Parathyroid adenoma (tissue), 2 donors: ENCODE measurements around the gene ZNF331.

Experiments used
- H2AFZ ChIP-seq: fragments of 300-600 bp; sonication (generic); one replicate; pipeline ENCODE4 v1.7.0; 2017; ENCODE audit warnings: antibody characterized with exemption, mild to moderate bottlenecking
- H3K27ac ChIP-seq: fragments of 300-600 bp; sonication (generic); one replicate; pipeline ENCODE4 v1.7.0; 2017
- H3K27me3 ChIP-seq: fragments of 300-600 bp; sonication (generic); one replicate; pipeline ENCODE4 v1.7.0; 2017; ENCODE audit warnings: low read length; ENCODE audit not compliant: control insufficient read depth, insufficient read depth
- H3K36me3 ChIP-seq: fragments of 300-600 bp; sonication (generic); one replicate; pipeline ENCODE4 v1.7.0; 2017; ENCODE audit warnings: low read length; ENCODE audit not compliant: control insufficient read depth, insufficient read depth
- H3K4me1 ChIP-seq: fragments of 300-600 bp; sonication (generic); one replicate; pipeline ENCODE4 v1.7.0; 2017; ENCODE audit warnings: control low read depth
- H3K4me2 ChIP-seq: fragments of 300-600 bp; sonication (generic); one replicate; pipeline ENCODE4 v1.7.0; 2017; ENCODE audit warnings: low read length
- H3K4me3 ChIP-seq: fragments of 300-600 bp; sonication (generic); one replicate; pipeline ENCODE4 v1.7.0; 2017; ENCODE audit warnings: low read depth, low read length
- H3K79me2 ChIP-seq: fragments of 300-600 bp; sonication (generic); one replicate; pipeline ENCODE4 v1.7.0; 2017; ENCODE audit warnings: control low read depth
- H3K9ac ChIP-seq: fragments of 300-600 bp; sonication (generic); one replicate; pipeline ENCODE4 v1.7.0; 2017; ENCODE audit warnings: mild to moderate bottlenecking
- H3K9me3 ChIP-seq: fragments of 300-600 bp; sonication (generic); one replicate; pipeline ENCODE4 v1.7.0; 2017; ENCODE audit warnings: low read length; ENCODE audit not compliant: control insufficient read depth
- CTCF ChIP-seq: fragments of 300-600 bp; sonication (generic); IDR thresholded peaks from one replicate; pipeline ENCODE4 v1.7.0; 2017; ENCODE audit warnings: antibody characterized with exemption, mild to moderate bottlenecking
- donor health status: primary hyperparathyroidism.

Gene ZNF331

GRCh38 chr19:53600217-53600616 lies 62.3 kb downstream of the ZNF331 start:
- H3K36me3 ChIP-seq, result no peaks in the 10 kb centered on the region
- no peak overlapping the region for H2AFZ ChIP-seq
- no peak overlapping the region for H3K4me3 ChIP-seq
- TF ChIP-seq CTCF, result no peak
- H3K4me2 ChIP-seq, result no peak overlapping the region
- no peak overlapping the region for H3K9ac ChIP-seq
- H3K79me2 ChIP-seq, result no peaks in the 10 kb centered on the region
- H3K4me1 ChIP-seq, result no peaks in the 10 kb centered on the region
- no peak overlapping the region for H3K27ac ChIP-seq
- no peaks in the 10 kb centered on the region for H3K27me3 ChIP-seq
- H3K9me3 ChIP-seq, result no peaks in the 10 kb centered on the region

GRCh38 chr19:53606031-53606430 lies 68.1 kb downstream of the ZNF331 start:
- H3K4me3 ChIP-seq, result no peak overlapping the region
- H3K9ac ChIP-seq, result no peak overlapping the region
- H3K27ac ChIP-seq, result no peak overlapping the region
- no peaks in the 10 kb centered on the region for H3K79me2 ChIP-seq
- H3K9me3 ChIP-seq, result no peaks in the 10 kb centered on the region
- H3K4me1 ChIP-seq, result no peaks in the 10 kb centered on the region
- TF ChIP-seq CTCF, result no peak
- no peak overlapping the region for H3K4me2 ChIP-seq
- no peaks in the 10 kb centered on the region for H3K36me3 ChIP-seq
- no peaks in the 10 kb centered on the region for H3K27me3 ChIP-seq
- H2AFZ ChIP-seq, result no peak overlapping the region

GRCh38 chr19:53608381-53608780 lies 70.4 kb downstream of the ZNF331 start:
- no peaks in the 10 kb centered on the region for H3K36me3 ChIP-seq
- H3K4me2 ChIP-seq, result no peak overlapping the region
- H3K79me2 ChIP-seq, result no peaks in the 10 kb centered on the region
- no peak overlapping the region for H3K27ac ChIP-seq
- H3K4me3 ChIP-seq, result no peak overlapping the region
- H3K4me1 ChIP-seq, result no peaks in the 10 kb centered on the region
- TF ChIP-seq CTCF, result no peak
- no peaks in the 10 kb centered on the region for H3K27me3 ChIP-seq
- H3K9ac ChIP-seq, result no peak overlapping the region
- H3K9me3 ChIP-seq, result no peaks in the 10 kb centered on the region
- no peak overlapping the region for H2AFZ ChIP-seq

GRCh38 chr19:53612762-53613526 lies 75.0 kb downstream of the ZNF331 start:
- H3K4me2 ChIP-seq, result no peak overlapping the region
- no peaks in the 10 kb centered on the region for H3K79me2 ChIP-seq
- no peaks in the 10 kb centered on the region for H3K27me3 ChIP-seq
- H3K27ac ChIP-seq, result no peak overlapping the region
- H3K36me3 ChIP-seq, result no peaks in the 10 kb centered on the region
- H3K4me1 ChIP-seq, result no peaks in the 10 kb centered on the region
- no peak overlapping the region for H2AFZ ChIP-seq
- no peak overlapping the region for H3K4me3 ChIP-seq
- H3K9ac ChIP-seq, result no peak overlapping the region
- no peak for TF ChIP-seq CTCF
- no peaks in the 10 kb centered on the region for H3K9me3 ChIP-seq
